Measurements from ENCODE around the gene FMNL3. TPM values are rescaled to one million over a fixed set of nuclear protein-coding genes. Genes with fewer than 3 reads are reported as not detected.

FMNL3 gene
- total and polyA plus RNA-seq, 2 of the 8 experiments (the other 6 are each of a cell fraction or from before 2014, with no cell fraction given) = 8.6 to 29.0 TPM

DNA sequence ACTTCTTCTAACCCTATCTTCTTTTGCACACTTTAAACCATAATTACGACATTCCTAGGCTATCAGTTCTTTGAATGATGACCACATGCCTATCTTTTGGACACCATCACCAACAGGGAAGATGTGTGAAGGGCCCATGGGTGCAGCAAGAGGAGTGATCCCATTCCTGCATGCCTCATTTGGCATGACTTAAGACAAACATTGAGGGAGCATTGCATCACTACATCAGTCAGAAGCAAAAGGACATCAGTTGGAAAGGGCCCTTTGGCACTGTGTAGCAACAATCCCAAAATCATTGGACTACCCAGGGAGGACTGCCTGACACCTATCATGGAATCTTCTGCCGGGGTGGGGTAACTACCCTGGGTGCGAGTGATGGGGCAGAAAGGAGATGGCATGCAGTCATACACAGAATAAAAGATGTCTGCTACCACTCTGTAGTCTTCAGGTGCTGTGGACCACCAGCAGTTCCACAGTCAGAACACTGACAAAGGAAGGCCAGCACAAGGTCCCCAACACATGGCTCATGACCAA is 23.4 kb upstream of the FMNL3 start:
- Histone ChIP-seq H2BK20ac (ENCODE audit: low read length) (no peak overlapping the region), H2BK12ac (ENCODE audit: low read depth, low read length) (no peak overlapping the region), H3K79me2 (ENCODE audit: control insufficient read depth in 1 of 2, insufficient read depth in 2 of 2, low read length in 2 of 2) (no peaks in the 10 kb centered on the region), H4K8ac (ENCODE audit: extremely low read depth, insufficient read depth, low read length) (no peak overlapping the region), H3K9me3 (ENCODE audit: insufficient read depth in 2 of 2, low read depth in 1 of 2, low read length in 1 of 2) (peaks cover 3% of the 10 kb centered on the region in 2 experiments; a peak in 1 of 4 replicates), H3K4me1 (replicated peaks in 1 of 4; ENCODE audit: control insufficient read depth in 3 of 4, insufficient read depth in 4 of 4, low read length in 3 of 4) (no peaks in the 10 kb centered on the region), H3K27me3 (replicated peaks in 1 of 4; ENCODE audit: control insufficient read depth in 3 of 4, extremely low read depth in 1 of 4, insufficient read depth in 3 of 4, low read length in 3 of 4) (no peaks in the 10 kb centered on the region), H4K91ac (replicated peaks; ENCODE audit: insufficient read length, low read length) (no peak overlapping the region), H3K14ac (ENCODE audit: insufficient read length) (no peak overlapping the region), H4K20me1 (replicated peaks in 1 of 2; ENCODE audit: control insufficient read depth in 1 of 2, insufficient read depth in 2 of 2, low read length in 2 of 2) (no peaks in the 10 kb centered on the region), H2BK5ac (ENCODE audit: low read depth, low read length) (no peak overlapping the region), H3K56ac (replicated peaks; ENCODE audit: insufficient read length, low read depth, low read length) (no peak overlapping the region), H3K18ac (ENCODE audit: extremely low read depth, low read length) (no peak overlapping the region), H3K36me3 (ENCODE audit: control insufficient read depth in 2 of 4, insufficient read depth in 4 of 4, low read length in 3 of 4) (no peaks in the 10 kb centered on the region), H2BK15ac (ENCODE audit: low read length) (no peak overlapping the region), H3K4me2 (ENCODE audit: insufficient read depth in 1 of 2, low read depth in 2 of 2, low read length in 2 of 2) (no peak overlapping the region), H3K27ac (ENCODE audit: low read depth, low read length) (no peak overlapping the region), H3K23ac (ENCODE audit: insufficient read length) (no peak overlapping the region), H3K23me2 (ENCODE audit: low read depth, low read length) (no peaks in the 10 kb centered on the region), H2BK120ac (replicated peaks; ENCODE audit: low read depth, low read length) (no peak overlapping the region), H3K9ac (replicated peaks in 1 of 4; ENCODE audit: extremely low read depth in 1 of 4, low read depth in 3 of 4, low read length in 3 of 4) (no peak overlapping the region), H3K79me1 (ENCODE audit: low read depth, low read length) (no peaks in the 10 kb centered on the region), H3K4ac (replicated peaks; ENCODE audit: insufficient read length, low read depth, low read length) (no peak overlapping the region), H4K5ac (ENCODE audit: insufficient read length, low read depth, low read length) (no peak overlapping the region), H2AFZ (ENCODE audit: low read length) (no peak overlapping the region), H3K4me3 (ENCODE audit: extremely low read depth in 1 of 4, insufficient read depth in 2 of 4, low read depth in 3 of 4, low read length in 4 of 4) (no peak overlapping the region), H2AK5ac (ENCODE audit: low read depth, low read length) (no peak overlapping the region)
- CTCF ChIA-PET (ENCODE audit: partially characterized antibody) = interaction anchor here (0.6 kb wide), 1 partner anchor 89 kb away, joined by 3 read pairs; no protein-coding TSS in a partner anchor
- WGBS, 2 experiments (ENCODE audit: extremely low coverage in 1 of 2, insufficient coverage in 1 of 2, insufficient read length in 1 of 2, insufficient replicate concordance in 2 of 2, low coverage in 1 of 2, low lambda C conversion rate in 2 of 2, missing lambda C conversion rate in 1 of 2) = 76% methylated on average over 3 of the region's 3 CpGs; no CpG with 5 or more reads in 1 of the 2 experiments
- DNase-seq (ENCODE audit: low read depth in 1 of 2, low spot score in 2 of 2) = no peak
- no peak for FAIRE-seq
- no peak for TF ChIP-seq PHF8 (conservative IDR thresholded peaks at IDR 0.05; ENCODE audit: low read depth, low read length)
- no peak for TF ChIP-seq POLR2AphosphoS5 (IDR thresholded peaks at IDR 0.05; ENCODE audit: low read depth, low read length)
- TF ChIP-seq RAD21 (IDR thresholded peaks at IDR 0.05 in 1 of 2, conservative IDR thresholded peaks at IDR 0.05 in 1 of 2; ENCODE audit: low read depth in 2 of 2, low read length in 2 of 2) = no peak
- no peak for TF ChIP-seq POLR2A (IDR thresholded peaks at IDR 0.05; ENCODE audit: control extremely low read depth in 1 of 2, low read depth in 2 of 2, low read length in 2 of 2)
- TF ChIP-seq TAF7 (optimal IDR thresholded peaks at IDR 0.05; ENCODE audit: borderline replicate concordance, low read depth, low read length) = no peak
- TF ChIP-seq, protein P1, sequence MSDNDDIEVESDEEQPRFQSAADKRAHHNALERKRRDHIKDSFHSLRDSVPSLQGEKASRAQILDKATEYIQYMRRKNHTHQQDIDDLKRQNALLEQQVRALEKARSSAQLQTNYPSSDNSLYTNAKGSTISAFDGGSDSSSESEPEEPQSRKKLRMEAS (IDR thresholded peaks at IDR 0.05) = no peak
- TF ChIP-seq SIX5 (IDR thresholded peaks at IDR 0.05; ENCODE audit: low read depth, low read length) = no peak
- TF ChIP-seq ZNF274 (IDR thresholded peaks at IDR 0.05; ENCODE audit: borderline replicate concordance, extremely low read depth, low read length) = no peak
- TF ChIP-seq CHD1 (IDR thresholded peaks at IDR 0.05; ENCODE audit: low read depth, low read length) = no peak
- no peak for TF ChIP-seq RBBP5 (IDR thresholded peaks at IDR 0.05; ENCODE audit: borderline replicate concordance, low read depth, low read length)
- TF ChIP-seq EGR1 (IDR thresholded peaks at IDR 0.05; ENCODE audit: borderline replicate concordance, low read depth, low read length) = no peak
- POLR2A ChIA-PET (ENCODE audit: partially characterized antibody) = no interaction called here

All from H1 (cell line).